ENCODE results near the gene C10orf71.

DNA sequence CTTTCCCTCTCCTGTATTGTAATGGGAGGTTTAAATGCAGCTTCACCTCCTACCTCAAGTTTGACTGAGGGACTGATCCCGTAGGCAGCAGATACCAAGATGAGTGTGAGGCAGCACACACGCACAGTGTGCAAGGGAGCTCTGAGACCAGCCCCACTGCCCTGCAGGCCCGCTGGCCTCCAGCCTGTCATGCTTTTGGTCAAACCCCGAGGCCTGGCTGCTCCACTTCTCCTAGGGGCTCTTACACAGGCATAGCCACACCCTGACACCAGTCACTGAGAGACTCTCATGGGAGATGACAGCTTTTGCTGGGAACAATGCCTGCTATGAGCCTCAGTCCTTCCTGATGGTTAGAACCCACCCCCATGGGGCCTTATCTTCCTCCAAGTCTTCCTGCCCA, 69.3 kb downstream of the C10orf71 start:
- TF ChIP-seq, protein P1, sequence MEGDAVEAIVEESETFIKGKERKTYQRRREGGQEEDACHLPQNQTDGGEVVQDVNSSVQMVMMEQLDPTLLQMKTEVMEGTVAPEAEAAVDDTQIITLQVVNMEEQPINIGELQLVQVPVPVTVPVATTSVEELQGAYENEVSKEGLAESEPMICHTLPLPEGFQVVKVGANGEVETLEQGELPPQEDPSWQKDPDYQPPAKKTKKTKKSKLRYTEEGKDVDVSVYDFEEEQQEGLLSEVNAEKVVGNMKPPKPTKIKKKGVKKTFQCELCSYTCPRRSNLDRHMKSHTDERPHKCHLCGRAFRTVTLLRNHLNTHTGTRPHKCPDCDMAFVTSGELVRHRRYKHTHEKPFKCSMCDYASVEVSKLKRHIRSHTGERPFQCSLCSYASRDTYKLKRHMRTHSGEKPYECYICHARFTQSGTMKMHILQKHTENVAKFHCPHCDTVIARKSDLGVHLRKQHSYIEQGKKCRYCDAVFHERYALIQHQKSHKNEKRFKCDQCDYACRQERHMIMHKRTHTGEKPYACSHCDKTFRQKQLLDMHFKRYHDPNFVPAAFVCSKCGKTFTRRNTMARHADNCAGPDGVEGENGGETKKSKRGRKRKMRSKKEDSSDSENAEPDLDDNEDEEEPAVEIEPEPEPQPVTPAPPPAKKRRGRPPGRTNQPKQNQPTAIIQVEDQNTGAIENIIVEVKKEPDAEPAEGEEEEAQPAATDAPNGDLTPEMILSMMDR (IDR thresholded peaks at IDR 0.05; ENCODE audit: poor library complexity): no peak
- TF ChIP-seq EZH2phosphoT487 (IDR thresholded peaks at IDR 0.05; ENCODE audit: low read depth, severe bottlenecking, unreplicated experiment): no peak
